Suprapubic skin (tissue), 3 donors: Measurements from ENCODE around the gene CIRBP.

Experiments used
- CTCF ChIP-seq, 2 donors: fragments of 200-600 bp in 1 of 2; fragments of 450-650 bp in 1 of 2; sonication (generic) in 1 of 2; IDR thresholded peaks; one replicate each; pipeline ENCODE4 v1.5.1; 2016 to 2019; ENCODE audit warnings: antibody characterized with exemption in 2 of 2, mild to moderate bottlenecking in 1 of 2, moderate library complexity in 1 of 2
- POLR2A ChIP-seq, 2 donors: fragments of 450-650 bp; IDR thresholded peaks; one replicate each; pipeline ENCODE4 v1.6.1; 2017; ENCODE audit warnings: antibody characterized with exemption in 2 of 2, mild to moderate bottlenecking in 2 of 2, moderate library complexity in 2 of 2

DNA sequence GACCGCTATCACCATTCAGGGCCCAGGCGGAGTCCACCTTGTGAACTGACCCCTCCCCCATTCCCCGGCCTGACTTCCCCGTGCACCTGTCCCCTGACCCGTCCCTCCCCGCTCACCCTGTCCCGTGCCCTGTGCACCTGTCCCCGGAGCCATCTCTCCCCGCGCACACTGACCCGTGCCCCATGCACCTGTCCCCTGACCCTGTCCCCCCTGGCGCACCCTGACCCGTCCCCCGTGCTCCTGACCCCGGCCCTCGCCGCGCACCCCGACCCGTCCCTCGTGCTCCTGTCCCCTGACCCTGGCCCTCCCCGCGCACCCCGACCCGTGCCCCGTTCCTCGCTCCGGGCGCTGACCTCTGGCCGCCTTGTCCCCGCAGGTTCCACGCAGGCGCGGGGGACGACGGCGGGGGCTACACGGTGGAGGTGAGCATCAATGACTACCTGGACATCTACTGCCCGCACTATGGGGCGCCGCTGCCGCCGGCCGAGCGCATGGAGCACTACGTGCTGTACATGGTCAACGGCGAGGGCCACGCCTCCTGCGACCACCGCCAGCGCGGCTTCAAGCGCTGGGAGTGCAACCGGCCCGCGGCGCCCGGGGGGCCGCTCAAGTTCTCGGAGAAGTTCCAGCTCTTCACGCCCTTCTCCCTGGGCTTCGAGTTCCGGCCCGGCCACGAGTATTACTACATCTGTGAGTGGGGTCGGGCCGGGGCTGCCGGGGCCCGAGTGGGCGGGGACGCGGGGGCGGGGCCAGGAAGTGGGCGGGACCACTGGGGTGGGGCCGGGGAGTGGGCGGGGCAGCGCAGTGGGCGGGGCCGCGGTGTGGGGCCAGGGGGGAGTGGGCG is 26.3 kb downstream of the CIRBP start:
- TF ChIP-seq POLR2A (IDR thresholded peaks at IDR 0.05) = no peak
- no peak for TF ChIP-seq CTCF (IDR thresholded peaks at IDR 0.05)
